ENCODE data around the gene FOXP1. TPM values are rescaled to one million over a fixed set of nuclear protein-coding genes. Genes with fewer than 3 reads are reported as not detected.

The FOXP1 gene
- total RNA-seq, 1 donor from 2014 or later, result 27.3 TPM

GRCh38 chr3:71075494-71075893 lies 508.0 kb downstream of the FOXP1 start:
- no peaks in the 10 kb centered on the region for H3K9me3 ChIP-seq (ENCODE audit: low read depth)
- H3K4me1 ChIP-seq, result peaks cover 30% of the 10 kb centered on the region
- DNase-seq (ENCODE audit: low spot score), result no peak
- TF ChIP-seq CTCF (IDR thresholded peaks at IDR 0.05) (no peak), EZH2 (IDR thresholded peaks at IDR 0.05) (no peak), EZH2phosphoT487 (IDR thresholded peaks at IDR 0.05) (no peak)
- H4K20me1 ChIP-seq (ENCODE audit: low read depth), result peaks cover 12% of the 10 kb centered on the region
- H3K79me2 ChIP-seq (ENCODE audit: low read depth), result peaks cover 9% of the 10 kb centered on the region
- Mint-ChIP-seq H3K4me1 (peaks cover 22% of the 10 kb centered on the region), H3K36me3 (no peaks in the 10 kb centered on the region), H3K4me3 (no peak overlapping the region), H3K27me3 (ENCODE audit: insufficient read depth, low read depth) (no peaks in the 10 kb centered on the region), H3K27ac (no peak overlapping the region), H3K9me3 (no peaks in the 10 kb centered on the region)
- no peaks in the 10 kb centered on the region for H3K36me3 ChIP-seq
- no peak overlapping the region for H2AFZ ChIP-seq (replicated peaks)
- no peak overlapping the region for H3K27ac ChIP-seq
- H3F3A ChIP-seq (ENCODE audit: low read depth), result peaks cover 5% of the 10 kb centered on the region
- H3K27me3 ChIP-seq, result no peaks in the 10 kb centered on the region
- no peak overlapping the region for H3K9ac ChIP-seq
- H3K4me3 ChIP-seq, result no peak overlapping the region
- H3K4me2 ChIP-seq, result no peak overlapping the region

- no peak for DNase-seq (ENCODE audit: low spot score)
- Histone ChIP-seq H3K27ac (no peak overlapping the region), H3K79me2 (ENCODE audit: low read depth) (peaks cover 13% of the 10 kb centered on the region), H3K4me1 (peaks cover 35% of the 10 kb centered on the region), H3F3A (ENCODE audit: low read depth) (peaks cover 6% of the 10 kb centered on the region), H3K36me3 (no peaks in the 10 kb centered on the region), H3K27me3 (no peaks in the 10 kb centered on the region), H4K20me1 (ENCODE audit: low read depth) (peaks cover 17% of the 10 kb centered on the region), H3K4me2 (no peak overlapping the region), H3K9ac (no peak overlapping the region), H3K4me3 (no peak overlapping the region), H3K9me3 (ENCODE audit: low read depth) (no peaks in the 10 kb centered on the region), H2AFZ (replicated peaks) (no peak overlapping the region)
- H3K36me3 Mint-ChIP-seq, result no peaks in the 10 kb centered on the region
- peaks cover 2% of the 10 kb centered on the region for H3K27me3 Mint-ChIP-seq (ENCODE audit: insufficient read depth, low read depth)
- H3K27ac Mint-ChIP-seq, result no peak overlapping the region
- peaks cover 29% of the 10 kb centered on the region for H3K4me1 Mint-ChIP-seq
- H3K9me3 Mint-ChIP-seq, result no peaks in the 10 kb centered on the region
- H3K4me3 Mint-ChIP-seq, result no peak overlapping the region
- TF ChIP-seq EZH2phosphoT487 (IDR thresholded peaks at IDR 0.05) (no peak), EZH2 (IDR thresholded peaks at IDR 0.05) (no peak), CTCF (IDR thresholded peaks at IDR 0.05) (no peak)
Measured at GRCh38 chr3:71074423-71074822, 509.1 kb downstream of the FOXP1 start.

GRCh38 chr3:71072986-71073385 lies 510.5 kb downstream of the FOXP1 start:
- TF ChIP-seq EZH2phosphoT487 (IDR thresholded peaks at IDR 0.05), result no peak
- no peak overlapping the region for H3K4me3 Mint-ChIP-seq
- Histone ChIP-seq H4K20me1 (ENCODE audit: low read depth) (peaks cover 25% of the 10 kb centered on the region), H3K36me3 (no peaks in the 10 kb centered on the region), H3K27me3 (no peaks in the 10 kb centered on the region), H3K9me3 (ENCODE audit: low read depth) (no peaks in the 10 kb centered on the region), H3K4me2 (no peak overlapping the region), H3F3A (ENCODE audit: low read depth) (peaks cover 6% of the 10 kb centered on the region), H3K27ac (no peak overlapping the region), H2AFZ (replicated peaks) (no peak overlapping the region), H3K79me2 (ENCODE audit: low read depth) (peaks cover 26% of the 10 kb centered on the region), H3K4me1 (peaks cover 38% of the 10 kb centered on the region), H3K4me3 (no peak overlapping the region), H3K9ac (no peak overlapping the region)
- no peaks in the 10 kb centered on the region for H3K9me3 Mint-ChIP-seq
- DNase-seq (ENCODE audit: low spot score), result no peak
- H3K4me1 Mint-ChIP-seq, result peaks cover 38% of the 10 kb centered on the region
- H3K36me3 Mint-ChIP-seq, result no peaks in the 10 kb centered on the region
- peaks cover 2% of the 10 kb centered on the region for H3K27me3 Mint-ChIP-seq (ENCODE audit: insufficient read depth, low read depth)
- no peak overlapping the region for H3K27ac Mint-ChIP-seq

GRCh38 chr3:71072287-71072686 lies 511.2 kb downstream of the FOXP1 start:
- Histone ChIP-seq H3K27me3 (no peaks in the 10 kb centered on the region), H3K4me2 (no peak overlapping the region), H3F3A (ENCODE audit: low read depth) (peaks cover 6% of the 10 kb centered on the region), H3K79me2 (ENCODE audit: low read depth) (peaks cover 26% of the 10 kb centered on the region), H2AFZ (replicated peaks) (no peak overlapping the region), H3K27ac (no peak overlapping the region), H3K4me1 (peaks cover 40% of the 10 kb centered on the region), H3K36me3 (no peaks in the 10 kb centered on the region), H3K4me3 (no peak overlapping the region), H3K9ac (no peak overlapping the region), H3K9me3 (ENCODE audit: low read depth) (no peaks in the 10 kb centered on the region), H4K20me1 (ENCODE audit: low read depth) (peaks cover 28% of the 10 kb centered on the region)
- Mint-ChIP-seq H3K27ac (no peak overlapping the region), H3K36me3 (no peaks in the 10 kb centered on the region), H3K27me3 (ENCODE audit: insufficient read depth, low read depth) (peaks cover 2% of the 10 kb centered on the region), H3K4me1 (peaks cover 41% of the 10 kb centered on the region), H3K4me3 (no peak overlapping the region), H3K9me3 (no peaks in the 10 kb centered on the region)
- no peak for DNase-seq (ENCODE audit: low spot score)
- no peak for TF ChIP-seq EZH2phosphoT487 (IDR thresholded peaks at IDR 0.05)
- no peak for TF ChIP-seq EZH2 (IDR thresholded peaks at IDR 0.05)
- TF ChIP-seq CTCF (IDR thresholded peaks at IDR 0.05), result no peak

Data from neural progenitor cell (in vitro differentiated cells).